HEK293 (cell line): Measurements from ENCODE around the gene KLHL4.

Experiments used
- CTCF ChIA-PET: fragments of 350-600 bp; formaldehyde crosslinking; extraction: SDS; loops from one replicate; lab custom pipeline; 2021; ENCODE audit warnings: antibody characterized with exemption; lab: Yijun Ruan, JAX
- POLR2A ChIA-PET: fragments of 300-600 bp; formaldehyde crosslinking; extraction: SDS; loops from one replicate; lab custom pipeline; 2020; ENCODE audit warnings: antibody characterized with exemption, inconsistent platforms; lab: Yijun Ruan, JAX
- H3K27ac ChIP-seq: fragments of 200-500 bp; sonication (Bioruptor generic); 2 replicates; pipeline ENCODE4 v1.5.1; 2014; ENCODE audit warnings: low read depth, low read length, control low read depth, inconsistent platforms; ENCODE audit errors: extremely low read depth
- H3K36me3 ChIP-seq, 2 experiments: fragments of 200-500 bp in 1 of 2; sonication (Bioruptor generic) in 1 of 2; 1 replicate in 1 of 2; 2 replicates in 1 of 2; pipeline ENCODE4 v1.5.1; 2014 to 2017; ENCODE audit warnings: inconsistent platforms in 2 of 2, low read length in 2 of 2; ENCODE audit not compliant: control insufficient read depth in 2 of 2, insufficient read depth in 1 of 2
- H3K4me1 ChIP-seq: fragments of 200-500 bp; sonication (Bioruptor generic); 2 replicates; pipeline ENCODE4 v1.5.1; 2014; ENCODE audit warnings: mild to moderate bottlenecking, low read length, inconsistent platforms; ENCODE audit not compliant: control insufficient read depth, insufficient read depth
- H3K4me3 ChIP-seq: 2 replicates; pipeline ENCODE4 v1.5.1; 2011; ENCODE audit warnings: low read depth, mild to moderate bottlenecking, control low read depth, low read length, moderate library complexity
- H3K9me3 ChIP-seq: fragments of 200-500 bp; sonication (Bioruptor generic); 2 replicates; pipeline ENCODE4 v1.5.1; 2014; ENCODE audit warnings: low read depth, low read length, inconsistent platforms; ENCODE audit not compliant: control insufficient read depth, insufficient read depth
- GLI4 ChIP-seq: fragments of 450-650 bp; formaldehyde crosslinking; IDR thresholded peaks from 2 replicates; pipeline ENCODE4 v1.5.1; 2016; ENCODE audit warnings: missing biosample characterization, missing genetic modification characterization
- OSR2 ChIP-seq: fragments of 450-650 bp; formaldehyde crosslinking; IDR thresholded peaks from 2 replicates; pipeline ENCODE4 v1.5.1; 2016; ENCODE audit warnings: missing biosample characterization, missing genetic modification characterization
- OVOL3 ChIP-seq: fragments of 450-650 bp; formaldehyde crosslinking; IDR thresholded peaks from 2 replicates; pipeline ENCODE4 v1.5.1; 2016; ENCODE audit warnings: missing biosample characterization, missing genetic modification characterization
- PRDM1 ChIP-seq: fragments of 450-650 bp; formaldehyde crosslinking; IDR thresholded peaks from 2 replicates; pipeline ENCODE4; 2016; ENCODE audit warnings: missing biosample characterization, missing genetic modification characterization
- REPIN1 ChIP-seq: fragments of 450-650 bp; formaldehyde crosslinking; IDR thresholded peaks from 2 replicates; pipeline ENCODE4 v1.5.1; 2017; ENCODE audit warnings: missing biosample characterization, missing genetic modification characterization, low read depth
- ZFP3 ChIP-seq: fragments of 450-650 bp; formaldehyde crosslinking; IDR thresholded peaks from 2 replicates; pipeline ENCODE4 v1.5.1; 2016; ENCODE audit warnings: low read depth, missing biosample characterization, missing genetic modification characterization
- ZNF10 ChIP-seq: fragments of 450-650 bp; formaldehyde crosslinking; IDR thresholded peaks from 2 replicates; pipeline ENCODE4 v1.5.1; 2017; ENCODE audit warnings: missing biosample characterization, missing genetic modification characterization
- ZNF146 ChIP-seq: fragments of 450-650 bp; formaldehyde crosslinking; IDR thresholded peaks from 2 replicates; pipeline ENCODE4 v1.5.1; 2016; ENCODE audit warnings: missing biosample characterization, missing genetic modification characterization
- ZNF157 ChIP-seq: fragments of 450-650 bp; formaldehyde crosslinking; IDR thresholded peaks from 2 replicates; pipeline ENCODE4 v1.5.1; 2016; ENCODE audit warnings: missing biosample characterization, missing genetic modification characterization
- ZNF23 ChIP-seq: fragments of 450-650 bp; formaldehyde crosslinking; IDR thresholded peaks from 2 replicates; pipeline ENCODE4 v1.5.1; 2016; ENCODE audit warnings: missing biosample characterization, missing genetic modification characterization, borderline replicate concordance
- ZNF24 ChIP-seq: fragments of 450-650 bp; formaldehyde crosslinking; IDR thresholded peaks from 2 replicates; pipeline ENCODE4 v1.5.1; 2016; ENCODE audit warnings: missing biosample characterization, missing genetic modification characterization
- ZNF426 ChIP-seq: fragments of 450-650 bp; formaldehyde crosslinking; IDR thresholded peaks from 2 replicates; pipeline ENCODE4 v1.5.1; 2017; ENCODE audit warnings: missing biosample characterization, missing genetic modification characterization, mild to moderate bottlenecking, inconsistent platforms, moderate library complexity
- ZNF610 ChIP-seq: fragments of 450-650 bp; formaldehyde crosslinking; IDR thresholded peaks from 2 replicates; pipeline ENCODE4 v1.5.1; 2016; ENCODE audit warnings: missing biosample characterization, missing genetic modification characterization, borderline replicate concordance
- ZNF785 ChIP-seq: fragments of 450-650 bp; formaldehyde crosslinking; IDR thresholded peaks from 2 replicates; pipeline ENCODE4 v1.5.1; 2016; ENCODE audit warnings: missing biosample characterization, missing genetic modification characterization
- ZNF792 ChIP-seq: fragments of 450-650 bp; formaldehyde crosslinking; IDR thresholded peaks from 2 replicates; pipeline ENCODE4 v1.5.1; 2016; ENCODE audit warnings: missing biosample characterization, missing genetic modification characterization
- ZSCAN30 ChIP-seq: fragments of 450-650 bp; IDR thresholded peaks from 2 replicates; pipeline ENCODE4 v1.5.1; 2018; ENCODE audit warnings: missing biosample characterization, mild to moderate bottlenecking, missing genetic modification characterization, moderate library complexity
- TF ChIP-seq, protein P1 (sequence below): fragments of 450-650 bp; formaldehyde crosslinking; IDR thresholded peaks from 2 replicates; pipeline ENCODE4 v1.5.1; 2016; ENCODE audit warnings: missing biosample characterization, missing genetic modification characterization
- TF ChIP-seq, protein P2 (sequence below): sonication (generic); formaldehyde crosslinking; IDR thresholded peaks from 2 replicates; pipeline ENCODE4 v1.8.1; 2022; ENCODE audit warnings: mild to moderate bottlenecking, moderate library complexity, missing genetic modification reagents
- TF ChIP-seq, protein P3 (sequence below): fragments of 450-650 bp; formaldehyde crosslinking; IDR thresholded peaks from 2 replicates; pipeline ENCODE4 v1.5.1; 2016; ENCODE audit warnings: missing biosample characterization, missing genetic modification characterization

KLHL4 gene

DNA sequence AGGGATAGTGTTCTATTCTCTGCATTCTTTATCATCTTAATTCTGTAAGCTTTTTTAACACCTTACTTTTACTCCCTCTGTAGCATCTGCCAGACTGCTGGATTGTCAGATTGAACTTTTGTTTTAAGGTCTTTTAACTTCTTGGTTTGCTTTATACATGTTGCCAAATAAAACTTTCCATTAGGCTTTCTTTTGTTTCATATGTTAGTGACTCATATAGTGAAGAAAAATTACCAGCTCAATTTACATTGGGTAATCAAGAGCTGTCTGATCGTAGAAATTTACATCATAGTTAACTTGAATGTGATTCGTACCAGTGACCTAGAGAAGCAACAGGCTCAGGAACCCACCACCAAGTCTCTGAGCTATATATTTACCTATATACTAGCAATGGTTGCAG lies 28.5 kb upstream of the KLHL4 start:
- Histone ChIP-seq H3K4me3 (no peak overlapping the region), H3K4me1 (no peaks in the 10 kb centered on the region), H3K27ac (no peak overlapping the region), H3K36me3 (no peaks in the 10 kb centered on the region), H3K9me3 (no peaks in the 10 kb centered on the region)
- ChIA-PET POLR2A (no interaction called here), CTCF (interaction anchor here (0.8 kb wide), 1 partner anchor 150 kb away, joined by 3 read pairs; no protein-coding TSS in a partner anchor)
- no peak for TF ChIP-seq OVOL3 (tag by site-specific recombination)
- no peak for TF ChIP-seq OSR2
- no peak for TF ChIP-seq ZNF157
- TF ChIP-seq, protein P1, sequence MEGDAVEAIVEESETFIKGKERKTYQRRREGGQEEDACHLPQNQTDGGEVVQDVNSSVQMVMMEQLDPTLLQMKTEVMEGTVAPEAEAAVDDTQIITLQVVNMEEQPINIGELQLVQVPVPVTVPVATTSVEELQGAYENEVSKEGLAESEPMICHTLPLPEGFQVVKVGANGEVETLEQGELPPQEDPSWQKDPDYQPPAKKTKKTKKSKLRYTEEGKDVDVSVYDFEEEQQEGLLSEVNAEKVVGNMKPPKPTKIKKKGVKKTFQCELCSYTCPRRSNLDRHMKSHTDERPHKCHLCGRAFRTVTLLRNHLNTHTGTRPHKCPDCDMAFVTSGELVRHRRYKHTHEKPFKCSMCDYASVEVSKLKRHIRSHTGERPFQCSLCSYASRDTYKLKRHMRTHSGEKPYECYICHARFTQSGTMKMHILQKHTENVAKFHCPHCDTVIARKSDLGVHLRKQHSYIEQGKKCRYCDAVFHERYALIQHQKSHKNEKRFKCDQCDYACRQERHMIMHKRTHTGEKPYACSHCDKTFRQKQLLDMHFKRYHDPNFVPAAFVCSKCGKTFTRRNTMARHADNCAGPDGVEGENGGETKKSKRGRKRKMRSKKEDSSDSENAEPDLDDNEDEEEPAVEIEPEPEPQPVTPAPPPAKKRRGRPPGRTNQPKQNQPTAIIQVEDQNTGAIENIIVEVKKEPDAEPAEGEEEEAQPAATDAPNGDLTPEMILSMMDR: no peak
- TF ChIP-seq ZNF785: no peak
- TF ChIP-seq REPIN1: no peak
- TF ChIP-seq ZNF24: no peak
- TF ChIP-seq ZNF792 (tag by site-specific recombination): no peak
- TF ChIP-seq GLI4 (tag by site-specific recombination): no peak
- TF ChIP-seq, protein P2, sequence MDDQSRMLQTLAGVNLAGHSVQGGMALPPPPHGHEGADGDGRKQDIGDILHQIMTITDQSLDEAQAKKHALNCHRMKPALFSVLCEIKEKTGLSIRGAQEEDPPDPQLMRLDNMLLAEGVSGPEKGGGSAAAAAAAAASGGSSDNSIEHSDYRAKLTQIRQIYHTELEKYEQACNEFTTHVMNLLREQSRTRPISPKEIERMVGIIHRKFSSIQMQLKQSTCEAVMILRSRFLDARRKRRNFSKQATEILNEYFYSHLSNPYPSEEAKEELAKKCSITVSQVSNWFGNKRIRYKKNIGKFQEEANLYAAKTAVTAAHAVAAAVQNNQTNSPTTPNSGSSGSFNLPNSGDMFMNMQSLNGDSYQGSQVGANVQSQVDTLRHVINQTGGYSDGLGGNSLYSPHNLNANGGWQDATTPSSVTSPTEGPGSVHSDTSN (CRISPR knock-in tag): no peak
- TF ChIP-seq, all 188 proteins: peak for 0

DNA sequence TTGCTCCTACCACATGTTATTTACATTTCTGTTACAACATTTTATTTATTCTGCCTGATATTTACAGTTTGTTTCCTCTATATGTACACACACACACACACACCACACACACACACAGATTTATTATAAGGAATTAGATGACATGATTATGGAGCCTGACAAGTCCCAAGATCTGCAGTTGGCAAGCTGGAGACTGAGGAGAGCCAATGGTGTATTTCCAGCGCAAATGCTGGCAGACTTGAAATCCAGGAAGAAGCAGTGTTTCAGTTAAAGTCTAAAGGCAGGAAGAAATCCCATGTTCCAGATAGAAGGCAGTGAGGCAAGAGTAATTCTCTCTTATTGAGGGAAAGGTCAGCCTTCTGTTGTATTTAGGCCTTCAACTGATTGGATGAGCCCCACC lies 1.8 kb upstream of the KLHL4 start:
- no peak for TF ChIP-seq ZNF10
- TF ChIP-seq ZFP3 (tag by site-specific recombination): no peak
- no peak for TF ChIP-seq OSR2
- TF ChIP-seq ZNF610 (tag by site-specific recombination): no peak
- TF ChIP-seq, protein P3, sequence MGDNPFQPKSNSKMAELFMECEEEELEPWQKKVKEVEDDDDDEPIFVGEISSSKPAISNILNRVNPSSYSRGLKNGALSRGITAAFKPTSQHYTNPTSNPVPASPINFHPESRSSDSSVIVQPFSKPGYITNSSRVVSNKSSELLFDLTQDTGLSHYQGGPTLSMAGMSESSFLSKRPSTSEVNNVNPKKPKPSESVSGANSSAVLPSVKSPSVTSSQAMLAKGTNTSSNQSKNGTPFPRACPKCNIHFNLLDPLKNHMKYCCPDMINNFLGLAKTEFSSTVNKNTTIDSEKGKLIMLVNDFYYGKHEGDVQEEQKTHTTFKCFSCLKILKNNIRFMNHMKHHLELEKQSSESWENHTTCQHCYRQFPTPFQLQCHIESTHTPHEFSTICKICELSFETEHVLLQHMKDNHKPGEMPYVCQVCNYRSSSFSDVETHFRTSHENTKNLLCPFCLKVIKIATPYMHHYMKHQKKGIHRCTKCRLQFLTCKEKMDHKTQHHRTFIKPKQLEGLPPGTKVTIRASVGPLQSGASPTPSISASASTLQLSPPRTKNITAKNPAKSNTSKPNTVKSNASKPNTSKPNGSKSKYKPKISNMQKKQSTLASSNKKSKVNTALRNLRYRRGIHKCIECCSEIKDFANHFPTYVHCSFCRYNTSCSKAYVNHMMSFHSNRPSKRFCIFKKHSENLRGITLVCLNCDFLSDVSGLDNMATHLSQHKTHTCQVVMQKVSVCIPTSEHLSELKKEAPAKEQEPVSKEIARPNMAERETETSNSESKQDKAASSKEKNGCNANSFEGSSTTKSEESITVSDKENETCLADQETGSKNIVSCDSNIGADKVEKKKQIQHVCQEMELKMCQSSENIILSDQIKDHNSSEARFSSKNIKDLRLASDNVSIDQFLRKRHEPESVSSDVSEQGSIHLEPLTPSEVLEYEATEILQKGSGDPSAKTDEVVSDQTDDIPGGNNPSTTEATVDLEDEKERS: no peak
- TF ChIP-seq ZNF146 (tag by site-specific recombination): no peak
- TF ChIP-seq ZSCAN30 (tag by site-specific recombination): no peak
- TF ChIP-seq ZNF426 (tag by site-specific recombination): no peak
- no peak for TF ChIP-seq PRDM1
- no peak for TF ChIP-seq ZNF23 (tag by site-specific recombination)
- TF ChIP-seq, all 188 proteins: peak for 0
- Histone ChIP-seq H3K4me1 (no peaks in the 10 kb centered on the region), H3K36me3 (no peaks in the 10 kb centered on the region), H3K4me3 (no peak overlapping the region), H3K9me3 (no peaks in the 10 kb centered on the region), H3K27ac (no peak overlapping the region)
- POLR2A ChIA-PET: no interaction called here
- CTCF ChIA-PET: no interaction called here
